IPS DF 6.9 (cell line): ENCODE results near the gene IER2.
A peak's percentile ranks its signal among the peaks of the same experiment; 100 is the strongest.
"Not testable (repeated sequence)": the region's sequence is repeated elsewhere in the genome, so short reads cannot be mapped to it uniquely, and the experiment has no call there.

Experiments used
- DNase-seq: peaks from one replicate; pipeline ENCODE4 v3.0.0-alpha.2; 2013; ENCODE audit warnings: low read depth, low spot score
- H3K27ac ChIP-seq: one replicate; pipeline ENCODE4 v1.5.1; 2013; ENCODE audit warnings: low read length, control low read depth
- H3K27me3 ChIP-seq: 2 replicates; pipeline ENCODE4 v1.6.1; 2013; ENCODE audit warnings: mild to moderate bottlenecking, low read length; ENCODE audit not compliant: control insufficient read depth, insufficient read depth
- H3K36me3 ChIP-seq: 2 replicates; pipeline ENCODE4 v1.6.1; 2013; ENCODE audit warnings: low read length; ENCODE audit not compliant: control insufficient read depth, insufficient read depth
- H3K4me1 ChIP-seq: 2 replicates; pipeline ENCODE4 v1.6.1; 2013; ENCODE audit warnings: low read length; ENCODE audit not compliant: control insufficient read depth, insufficient read depth
- H3K4me3 ChIP-seq: 2 replicates; pipeline ENCODE4 v1.5.1; 2013; ENCODE audit warnings: mild to moderate bottlenecking, low read length
- H3K9me3 ChIP-seq: 2 replicates; pipeline ENCODE4 v1.6.1; 2013; ENCODE audit warnings: low read length, inconsistent platforms; ENCODE audit not compliant: control insufficient read depth, insufficient read depth
- WGBS: extraction: QIAGEN DNeasy Blood & Tissue Kit; methylation state at CpG from one replicate; pipeline ENCODE4 v1.1.7; 2013; ENCODE audit warnings: mixed read lengths, missing lambda C conversion rate; ENCODE audit not compliant: insufficient read length, insufficient coverage; 5-methylcytosine and 5-hydroxymethylcytosine counted together

Gene IER2

DNA sequence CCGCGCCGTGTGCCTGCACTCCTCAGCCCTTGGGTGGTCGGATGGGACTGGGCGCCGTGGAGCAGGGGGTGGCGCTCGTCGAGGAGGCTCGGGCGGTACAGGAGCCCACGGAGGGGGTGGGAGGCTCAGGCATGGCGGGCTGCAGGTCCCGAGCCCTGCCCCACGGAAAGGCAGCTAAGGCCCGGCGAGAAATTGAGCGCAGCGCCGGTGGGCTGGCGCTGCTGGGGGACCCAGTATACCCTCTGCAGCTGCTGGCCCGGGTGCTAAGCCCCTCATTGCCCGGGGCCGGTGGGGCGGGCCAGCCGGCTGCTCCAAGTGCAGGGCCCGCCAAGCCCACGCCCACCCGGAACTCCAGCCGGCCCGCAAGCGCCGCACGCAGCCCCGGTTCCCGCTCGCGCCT, 36.5 kb downstream of the IER2 start:
- no CpG with 5 or more reads among the region's 38 CpGs for WGBS
- not testable (repeated sequence) for H3K27ac ChIP-seq, H3K4me1 ChIP-seq

GRCh38 chr19:13187419-13187818, 37.2 kb downstream of the IER2 start:
- Histone ChIP-seq H3K27ac (no peak overlapping the region), H3K4me1 (peaks cover 2% of the 10 kb centered on the region; the same call in 1 of the 2 replicates), H3K27me3 (no peaks in the 10 kb centered on the region), H3K4me3 (no peak overlapping the region), H3K36me3 (no peaks in the 10 kb centered on the region), H3K9me3 (no peaks in the 10 kb centered on the region)
- no CpG with 5 or more reads among the region's 4 CpGs for WGBS
- no peak for DNase-seq

More for the DNA sequence above, 36.5 kb downstream of the IER2 start:
- not testable (repeated sequence) for H3K9me3 ChIP-seq, H3K4me3 ChIP-seq, DNase-seq, H3K36me3 ChIP-seq, H3K27me3 ChIP-seq

DNA sequence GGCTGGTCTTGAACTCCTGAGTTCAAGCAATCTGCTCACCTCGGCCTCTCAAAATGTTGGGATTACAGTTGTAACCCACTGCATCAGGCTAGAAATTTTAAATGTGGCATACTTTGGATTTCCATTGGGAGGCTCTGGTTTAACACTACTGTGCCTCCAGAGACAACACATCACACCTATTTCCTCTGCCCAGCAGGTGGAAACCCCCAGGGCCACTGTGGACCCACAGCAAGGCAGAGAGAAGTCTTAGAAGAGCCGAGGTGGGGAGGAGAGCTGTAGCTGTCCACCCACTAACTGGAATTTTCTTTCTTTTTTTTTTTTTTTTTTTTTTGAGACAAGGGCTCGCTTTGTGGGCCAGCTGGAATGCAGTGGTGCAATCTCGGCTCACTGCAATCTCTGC, 39.4 kb downstream of the IER2 start:
- H3K36me3 ChIP-seq, result no peaks in the 10 kb centered on the region
- H3K4me1 ChIP-seq, result peaks cover 2% of the 10 kb centered on the region; the same call in 1 of the 2 replicates
- WGBS, result no CpG with 5 or more reads among the region's 4 CpGs
- no peak overlapping the region for H3K4me3 ChIP-seq
- H3K27me3 ChIP-seq, result no peaks in the 10 kb centered on the region
- no peak overlapping the region for H3K27ac ChIP-seq
- no peaks in the 10 kb centered on the region for H3K9me3 ChIP-seq
- DNase-seq, result no peak

DNA sequence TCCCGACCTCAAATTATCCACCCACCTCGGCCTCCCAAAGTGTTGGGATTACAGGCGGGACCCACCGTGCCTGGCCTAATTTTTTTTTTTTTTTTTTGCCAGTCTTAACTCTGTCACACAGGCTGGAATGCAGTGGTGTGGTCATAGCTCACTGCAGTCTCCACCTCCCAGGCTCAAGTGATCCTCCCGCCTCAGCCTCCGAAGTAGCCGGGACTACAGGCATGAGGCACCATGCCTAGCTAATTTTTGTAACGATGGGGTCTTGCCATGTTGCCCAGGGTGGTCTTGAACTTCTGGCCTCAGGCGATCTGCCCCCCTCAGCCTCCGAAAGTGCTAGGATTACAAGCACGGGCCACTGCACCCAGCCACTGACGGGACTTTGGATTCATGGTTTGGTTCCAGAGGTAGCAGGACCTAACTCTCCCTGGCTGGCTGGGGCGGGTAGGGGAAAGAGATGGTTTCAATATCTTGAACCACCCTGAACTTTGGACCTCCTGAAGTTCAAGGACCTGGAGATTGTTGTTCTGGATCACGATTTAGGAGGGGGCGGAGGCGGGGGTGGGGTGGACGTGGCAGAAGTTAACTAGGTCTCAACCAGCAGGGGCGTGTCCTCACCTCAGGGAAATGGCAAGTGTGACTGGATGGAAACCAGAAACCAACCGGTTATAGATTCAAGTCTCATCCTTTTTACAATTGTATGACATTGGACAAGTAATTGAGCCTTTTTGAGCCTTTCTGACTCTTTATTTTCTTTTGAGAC, 40.8 kb downstream of the IER2 start:
- Histone ChIP-seq H3K27ac (no peak overlapping the region), H3K9me3 (no peaks in the 10 kb centered on the region), H3K4me3 (no peak overlapping the region), H3K27me3 (no peaks in the 10 kb centered on the region), H3K4me1 (peaks cover 2% of the 10 kb centered on the region; the same call in 1 of the 2 replicates), H3K36me3 (no peaks in the 10 kb centered on the region)
- WGBS, result no CpG with 5 or more reads among the region's 19 CpGs
- DNase-seq, result no peak

GRCh38 chr19:13195678-13196077, 45.5 kb downstream of the IER2 start:
- H3K27ac ChIP-seq, result no peak overlapping the region
- no CpG with 5 or more reads among the region's 11 CpGs for WGBS

DNA sequence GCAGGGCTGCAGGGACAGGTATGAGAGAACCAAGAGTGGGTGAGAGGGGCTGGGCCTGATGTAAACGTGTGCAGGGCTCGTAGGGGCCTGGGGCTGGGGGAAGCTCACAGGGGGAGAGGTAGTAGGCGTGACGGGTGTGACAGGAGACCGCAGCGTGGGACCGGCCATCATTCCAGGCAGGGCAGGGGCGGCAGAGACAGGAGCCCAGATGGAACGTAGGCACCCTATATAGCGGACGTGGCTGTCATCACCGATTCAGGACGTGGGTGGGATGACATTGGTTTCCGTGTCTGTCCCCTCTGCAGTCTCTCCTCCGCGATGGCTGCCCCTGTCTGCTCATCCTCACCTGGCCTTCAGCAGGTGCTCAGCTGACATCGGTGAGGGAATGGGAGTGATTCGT, 48.4 kb downstream of the IER2 start:
- Histone ChIP-seq H3K4me1 (no peaks in the 10 kb centered on the region), H3K36me3 (no peaks in the 10 kb centered on the region), H3K27ac (no peak overlapping the region), H3K4me3 (no peak overlapping the region), H3K27me3 (no peaks in the 10 kb centered on the region), H3K9me3 (no peaks in the 10 kb centered on the region)
- DNase-seq, result no peak
- WGBS, result no CpG with 5 or more reads among the region's 18 CpGs

More at GRCh38 chr19:13195678-13196077, 45.5 kb downstream of the IER2 start:
- Histone ChIP-seq H3K36me3 (no peaks in the 10 kb centered on the region), H3K4me3 (no peak overlapping the region), H3K4me1 (0 out of 2 replicates have a peak, but pooled peaks cover 2% of the 10 kb centered on the region), H3K9me3 (no peaks in the 10 kb centered on the region), H3K27me3 (no peaks in the 10 kb centered on the region)
- peak; percentile 87 for DNase-seq

- WGBS, result no CpG with 5 or more reads among the region's 7 CpGs
- H3K4me1 ChIP-seq, H3K9me3 ChIP-seq, H3K27ac ChIP-seq, H3K4me3 ChIP-seq, DNase-seq, H3K36me3 ChIP-seq, H3K27me3 ChIP-seq: not testable (repeated sequence)
Measured at GRCh38 chr19:13202112-13202511, 51.9 kb downstream of the IER2 start.
